ENCODE measurements around the gene CNGB1.
"Not testable (repeated sequence)": the region's sequence is repeated elsewhere in the genome, so short reads cannot be mapped to it uniquely, and the experiment has no call there.

Gene CNGB1

GRCh38 chr16:57900796-57901479, 70.0 kb downstream of the CNGB1 start:
- no peak for DNase-seq

GRCh38 chr16:57899771-57900661, 70.9 kb downstream of the CNGB1 start:
- peak; percentile 83 for DNase-seq

GRCh38 chr16:57898961-57899360, 72.0 kb downstream of the CNGB1 start:
- DNase-seq: no peak

DNA sequence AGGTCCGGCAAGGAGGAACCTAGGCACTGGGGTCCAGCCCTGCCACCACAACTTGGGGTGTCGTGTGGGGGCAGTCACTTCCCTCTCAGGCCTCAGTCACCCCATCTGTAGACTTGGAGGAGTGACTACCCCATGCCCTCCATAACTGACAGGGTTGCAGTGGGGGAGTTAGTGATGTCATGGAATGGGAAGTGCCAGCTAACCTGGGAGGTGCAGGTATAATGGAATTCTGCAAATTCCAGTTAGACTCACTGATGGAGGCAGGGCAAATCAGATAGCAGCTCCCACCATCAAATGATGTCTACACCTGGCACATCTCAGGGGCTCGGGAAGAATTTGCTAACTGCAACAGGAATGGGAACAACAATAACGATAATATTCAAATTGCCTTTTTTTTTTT, 72.9 kb downstream of the CNGB1 start:
- no peak for DNase-seq

GRCh38 chr16:57897053-57897784, 73.7 kb downstream of the CNGB1 start:
- DNase-seq: no peak

GRCh38 chr16:57895081-57895547, 75.8 kb downstream of the CNGB1 start:
- DNase-seq: not testable (repeated sequence)

GRCh38 chr16:57894390-57895080, 76.4 kb downstream of the CNGB1 start:
- DNase-seq: no peak

DNA sequence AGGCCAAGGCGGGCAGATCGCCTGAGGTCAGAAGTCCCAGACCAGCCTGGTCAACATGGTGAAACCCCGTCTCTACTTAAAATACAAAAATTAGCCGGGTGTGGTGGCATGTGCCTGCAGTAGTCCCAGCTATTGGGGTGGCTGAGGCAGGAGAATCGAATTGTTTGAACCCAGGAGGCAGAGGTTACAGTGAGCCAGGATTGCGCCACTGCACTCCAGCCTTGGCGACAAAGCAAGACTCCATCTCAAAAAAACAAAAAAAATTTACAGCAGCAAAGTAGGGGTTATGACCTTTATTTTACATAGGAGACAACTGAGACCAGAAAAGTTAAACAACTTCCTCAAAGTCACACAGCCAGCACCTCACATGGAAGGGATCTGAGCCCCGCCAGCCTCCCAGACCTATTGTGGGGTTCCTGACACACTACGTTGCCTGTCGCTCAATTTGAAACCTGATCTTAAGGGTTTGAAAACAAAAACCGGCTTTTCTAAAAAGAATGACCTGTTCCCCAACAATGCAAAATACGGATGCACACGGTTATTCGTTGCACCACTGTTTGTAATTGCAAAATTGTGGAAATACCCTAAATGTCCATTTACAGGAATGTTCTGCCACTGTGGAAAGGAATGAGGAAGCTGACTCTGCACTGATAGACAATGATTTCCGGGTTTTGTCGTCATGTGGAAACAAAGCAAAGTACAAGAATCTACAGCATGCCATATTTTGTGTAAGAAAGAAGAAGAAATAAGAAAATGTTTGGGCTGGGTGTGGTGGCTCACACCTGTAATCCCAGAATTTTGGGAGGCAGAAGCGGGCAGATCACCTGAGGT, 77.2 kb downstream of the CNGB1 start:
- no peak for DNase-seq

GRCh38 chr16:57893217-57893558, 77.7 kb downstream of the CNGB1 start:
- DNase-seq: no peak

- no peak for DNase-seq
Measured at GRCh38 chr16:57892447-57893096, 78.4 kb downstream of the CNGB1 start.

DNA sequence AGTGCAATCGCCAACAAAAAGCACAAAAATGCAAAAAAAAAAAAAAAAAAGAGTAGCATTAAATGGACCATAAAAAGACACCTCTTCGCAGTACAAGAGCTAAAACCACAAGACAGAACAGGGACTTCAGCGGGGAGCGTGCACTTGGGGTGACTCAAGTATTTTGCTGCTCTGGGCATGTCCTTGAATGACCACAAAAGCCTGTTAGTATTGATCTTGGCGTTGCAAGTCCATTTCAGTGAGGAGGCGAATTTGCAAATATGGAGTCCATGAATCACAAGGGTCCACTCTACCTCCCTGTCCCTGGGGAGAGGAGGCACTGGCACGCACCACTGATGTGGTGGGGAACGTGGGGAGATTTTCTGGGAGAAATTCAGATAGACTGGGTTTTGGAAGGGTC, 78.9 kb downstream of the CNGB1 start:
- DNase-seq: no peak

DNA sequence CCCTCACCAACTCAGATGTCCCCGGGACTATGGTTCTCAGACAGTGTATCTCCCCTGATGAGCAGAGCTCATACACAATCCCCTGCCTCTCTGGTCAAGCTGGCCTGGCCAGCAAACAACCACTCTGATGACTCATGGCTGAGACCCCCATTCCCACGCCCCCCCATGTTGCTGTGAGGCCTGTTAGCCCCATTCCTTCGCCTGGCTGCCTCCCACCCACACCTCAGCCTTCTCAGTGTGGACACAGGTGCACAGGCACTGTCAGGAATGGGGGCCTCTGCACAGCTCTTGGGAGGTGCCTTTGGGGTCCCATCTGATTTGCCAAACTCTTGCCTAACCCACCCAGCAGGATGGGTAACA, 80.2 kb downstream of the CNGB1 start:
- DNase-seq: no peak

GRCh38 chr16:57889960-57890751, 80.8 kb downstream of the CNGB1 start:
- DNase-seq: no peak

DNA sequence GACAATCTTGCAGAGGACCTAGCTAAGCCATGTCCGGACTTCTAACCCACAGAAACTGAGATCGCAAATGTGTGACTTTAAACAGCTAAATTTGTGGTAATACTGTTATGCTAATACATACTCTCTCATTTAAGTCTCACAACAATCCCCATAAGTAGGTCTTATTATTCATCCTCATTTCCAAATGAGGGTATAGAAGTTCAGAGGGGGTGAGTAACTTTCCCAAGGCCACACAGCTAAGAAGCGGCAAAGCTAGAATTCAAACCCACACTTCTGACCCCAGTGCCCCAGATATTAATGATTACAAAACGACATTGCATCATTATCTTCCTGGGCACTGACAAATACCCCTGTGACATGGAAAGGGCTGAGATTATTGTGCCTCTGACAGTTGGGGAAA, 81.4 kb downstream of the CNGB1 start:
- DNase-seq: no peak

DNA sequence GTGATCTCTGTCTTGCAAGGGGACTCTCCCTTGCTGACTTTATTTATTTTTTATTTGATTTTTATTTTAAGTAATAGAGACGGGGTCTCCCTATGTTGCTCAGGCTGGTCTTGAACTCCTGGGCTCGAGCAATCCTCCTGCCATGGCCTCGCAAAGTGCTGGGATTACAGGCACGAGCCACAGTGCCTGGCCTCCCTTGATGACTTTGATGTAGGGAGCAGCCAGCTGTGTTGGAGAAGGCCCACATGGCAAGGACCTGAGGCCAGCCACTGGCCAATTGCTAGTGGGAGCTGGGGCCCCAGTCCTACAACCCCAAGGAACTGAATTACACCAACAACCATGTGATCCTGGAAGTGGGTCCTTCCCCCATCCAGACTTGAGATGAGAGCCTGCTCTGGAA, 81.8 kb downstream of the CNGB1 start:
- no peak for DNase-seq

GRCh38 chr16:57888128-57888527, 82.8 kb downstream of the CNGB1 start:
- DNase-seq: no peak

GRCh38 chr16:57887711-57888110, 83.2 kb downstream of the CNGB1 start:
- DNase-seq: no peak

- no peak for DNase-seq
Measured at GRCh38 chr16:57886427-57886826, 84.5 kb downstream of the CNGB1 start.

DNA sequence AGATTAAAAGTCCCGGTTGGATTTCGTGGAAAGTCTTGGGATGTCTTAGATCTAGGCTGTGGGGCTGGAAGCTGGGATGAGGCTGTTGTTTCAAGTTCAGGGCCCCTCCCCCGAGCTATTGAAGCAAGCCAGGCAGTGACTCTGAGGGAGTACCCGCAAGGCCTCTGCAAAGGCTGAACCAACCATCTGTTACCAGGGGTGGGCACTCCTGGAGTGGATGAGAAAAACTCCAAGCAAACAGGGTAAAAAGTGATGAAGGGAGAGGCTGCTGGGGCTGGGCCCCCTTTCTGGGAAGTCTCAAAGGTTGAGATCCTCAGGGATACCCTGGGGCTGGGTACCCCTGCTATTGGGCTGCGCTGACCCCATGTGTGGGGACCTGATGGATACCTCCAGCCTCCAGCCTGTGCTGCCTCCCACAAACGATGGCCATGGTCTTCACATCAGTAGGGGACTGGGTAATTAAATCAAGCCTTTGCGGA, 86.2 kb downstream of the CNGB1 start:
- DNase-seq: no peak

DNA sequence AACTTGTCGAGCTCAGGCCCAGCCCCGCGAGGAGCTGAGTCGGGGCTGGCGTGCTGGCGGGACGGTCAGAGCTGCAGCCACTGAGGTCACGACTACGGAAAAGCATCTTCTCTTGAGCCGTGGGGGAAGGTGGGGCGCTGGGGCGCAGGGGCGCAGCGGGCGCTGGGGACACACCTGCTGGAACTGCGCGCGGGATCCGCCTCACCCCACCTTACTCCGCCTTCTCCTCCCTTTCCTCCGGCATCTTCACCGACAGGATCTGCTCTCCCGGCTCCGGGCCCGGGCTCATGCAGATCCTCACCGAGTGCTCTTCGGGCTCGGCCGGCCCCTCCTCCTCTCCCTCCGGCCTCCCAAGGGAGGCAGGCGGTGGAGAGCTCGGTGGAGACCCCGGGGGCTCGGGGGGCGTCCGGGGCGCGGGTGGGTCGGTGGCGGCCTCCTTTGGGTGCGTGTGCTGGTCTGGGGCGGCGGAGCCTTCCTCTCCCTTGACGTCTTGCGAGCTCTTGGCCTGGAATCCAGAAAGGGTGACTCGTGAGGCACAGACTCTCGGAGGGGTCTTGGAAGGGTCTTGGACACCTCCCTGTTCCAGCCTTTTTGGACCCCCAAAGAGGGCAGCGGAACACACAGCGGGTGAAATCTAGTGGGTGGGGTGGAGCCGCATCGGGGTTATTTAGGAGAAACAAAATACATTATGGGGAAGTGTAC, 86.8 kb downstream of the CNGB1 start:
- DNase-seq: no peak

Data from activated CD4-positive, alpha-beta T cell treated with anti-CD3 and anti-CD28 coated beads for 48 hours (primary cell).